ENCODE measurements around the gene WNK1. TPM values are rescaled to one million over a fixed set of nuclear protein-coding genes. Genes with fewer than 3 reads are reported as not detected.

WNK1 gene
- polyA plus RNA-seq, 3 donors: 8.7 to 57.2 (median 20.9) TPM

- Histone ChIP-seq H3K27ac (ENCODE audit: low read depth in 1 of 2, low read length in 2 of 2) (no peak overlapping the region), H3K9me3 (replicated peaks in 1 of 2; ENCODE audit: control insufficient read depth in 1 of 2, insufficient read depth in 1 of 2, low read length in 2 of 2) (no peaks in the 10 kb centered on the region), H3K79me2 (ENCODE audit: insufficient read depth, low read length) (no peaks in the 10 kb centered on the region), H3K4me1 (ENCODE audit: control insufficient read depth in 1 of 2, insufficient read depth in 2 of 2, low read length in 2 of 2) (peaks cover 16 to 26% of the 10 kb centered on the region in 2 donors), H3K4me2 (replicated peaks; ENCODE audit: extremely low read depth, low read length, poor library complexity, severe bottlenecking) (no peak overlapping the region), H3K27me3 (ENCODE audit: control insufficient read depth in 2 of 2, insufficient read depth in 2 of 2, low read length in 2 of 2) (no peaks in the 10 kb centered on the region), H4K20me1 (ENCODE audit: insufficient read depth, low read length) (peaks cover 47% of the 10 kb centered on the region), H3K9ac (ENCODE audit: insufficient read depth, low read length, poor library complexity, severe bottlenecking) (no peak overlapping the region), H2AFZ (ENCODE audit: insufficient read depth, low read depth, low read length, poor library complexity, severe bottlenecking) (no peak overlapping the region), H3K4me3 (replicated peaks in 1 of 3; ENCODE audit: low read depth in 2 of 3, low read length in 3 of 3) (no peak overlapping the region), H3K36me3 (replicated peaks in 1 of 2; ENCODE audit: control insufficient read depth in 1 of 2, insufficient read depth in 2 of 2, low read length in 2 of 2) (peaks cover 41 to 90% of the 10 kb centered on the region in 2 donors)
- DNase-seq: no peak
- no CpG with 5 or more reads among the region's 5 CpGs for WGBS (ENCODE audit: insufficient coverage)
- intact Hi-C loops (cut with micrococcal nuclease): no loop called here
- H3K27ac Mint-ChIP-seq: peak overlapping the region in 2 of 7 donors; percentile 18 to 66
- no peak overlapping the region for H3K4me3 Mint-ChIP-seq
- peaks cover 35% of the 10 kb centered on the region for H3K4me1 Mint-ChIP-seq
- H3K27me3 Mint-ChIP-seq (ENCODE audit: low read depth in 3 of 3): peaks cover 0 to 2% (median 2%) of the 10 kb centered on the region in 3 donors
- no peak for TF ChIP-seq CTCF (IDR thresholded peaks at IDR 0.05)
- peaks cover 0 to 5% (median 0%) of the 10 kb centered on the region in 7 donors for H3K9me3 Mint-ChIP-seq
- H3K36me3 Mint-ChIP-seq: peaks cover 59 to 85% of the 10 kb centered on the region in 2 donors
These were observed 162.7 kb downstream of the WNK1 start for GRCh38 chr12:915090-915489.

DNA sequence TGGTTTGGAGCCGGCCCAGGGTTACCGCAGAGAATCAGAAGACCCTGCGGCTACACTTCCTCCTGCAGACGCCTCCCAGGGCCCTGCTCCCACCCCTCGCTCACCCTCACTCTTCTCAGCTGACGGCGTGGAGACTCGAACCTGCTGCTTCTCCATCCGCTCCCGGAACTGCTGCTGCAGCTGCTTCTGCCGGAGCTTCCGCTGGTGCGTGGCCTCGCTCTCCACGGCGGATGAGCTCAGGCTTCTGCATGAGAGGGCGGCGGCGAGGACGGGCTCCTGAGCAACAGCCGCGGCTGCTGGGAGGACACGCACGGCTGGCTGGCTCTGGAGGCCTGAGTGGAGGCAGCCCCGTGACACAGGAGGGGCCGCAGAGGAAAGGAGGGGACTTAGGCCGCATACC lies 163.9 kb downstream of the WNK1 start:
- intact Hi-C loops (cut with micrococcal nuclease): no loop called here
- WGBS (ENCODE audit: insufficient coverage): 41% methylated on average over 27 of the region's 27 CpGs
- Histone ChIP-seq H3K27me3 (ENCODE audit: control insufficient read depth in 2 of 2, insufficient read depth in 2 of 2, low read length in 2 of 2) (no peaks in the 10 kb centered on the region), H3K4me2 (replicated peaks; ENCODE audit: extremely low read depth, low read length, poor library complexity, severe bottlenecking) (no peak overlapping the region), H3K36me3 (replicated peaks in 1 of 2; ENCODE audit: control insufficient read depth in 1 of 2, insufficient read depth in 2 of 2, low read length in 2 of 2) (peaks cover 42 to 89% of the 10 kb centered on the region in 2 donors), H3K27ac (ENCODE audit: low read depth in 1 of 2, low read length in 2 of 2) (no peak overlapping the region), H2AFZ (ENCODE audit: insufficient read depth, low read depth, low read length, poor library complexity, severe bottlenecking) (no peak overlapping the region), H4K20me1 (ENCODE audit: insufficient read depth, low read length) (peaks cover 39% of the 10 kb centered on the region), H3K4me3 (replicated peaks in 1 of 3; ENCODE audit: low read depth in 2 of 3, low read length in 3 of 3) (no peak overlapping the region), H3K9ac (ENCODE audit: insufficient read depth, low read length, poor library complexity, severe bottlenecking) (no peak overlapping the region), H3K9me3 (replicated peaks in 1 of 2; ENCODE audit: control insufficient read depth in 1 of 2, insufficient read depth in 1 of 2, low read length in 2 of 2) (no peaks in the 10 kb centered on the region), H3K4me1 (ENCODE audit: control insufficient read depth in 1 of 2, insufficient read depth in 2 of 2, low read length in 2 of 2) (peaks cover 15 to 25% of the 10 kb centered on the region in 2 donors), H3K79me2 (ENCODE audit: insufficient read depth, low read length) (no peaks in the 10 kb centered on the region)
- Mint-ChIP-seq H3K36me3 (peaks cover 63 to 90% of the 10 kb centered on the region in 2 donors), H3K4me1 (peaks cover 34% of the 10 kb centered on the region), H3K27ac (no peak overlapping the region), H3K4me3 (no peak overlapping the region), H3K27me3 (ENCODE audit: low read depth in 3 of 3) (peaks cover 0 to 2% (median 2%) of the 10 kb centered on the region in 3 donors), H3K9me3 (peaks cover 0 to 5% (median 0%) of the 10 kb centered on the region in 7 donors)
- no peak for TF ChIP-seq CTCF (IDR thresholded peaks at IDR 0.05)
- no peak for DNase-seq
